ENCODE results near the gene SFXN2. TPM values are rescaled to one million over a fixed set of nuclear protein-coding genes. Genes with fewer than 3 reads are reported as not detected.

Gene SFXN2
- total and polyA plus RNA-seq, 9 donors: 6.2 to 31.2 (median 15.4) TPM

- H3K4me1 ChIP-seq (ENCODE audit: insufficient read depth): peaks cover 4% of the 10 kb centered on the region
- no peaks in the 10 kb centered on the region for H3K36me3 ChIP-seq
- H3K27me3 ChIP-seq: no peaks in the 10 kb centered on the region
- 1 to 2% (median 1%) methylated on average over 9 of the region's 9 CpGs for WGBS, 3 donors
- TF ChIP-seq EP300 (IDR thresholded peaks at IDR 0.05): no peak
- no peak for TF ChIP-seq POLR2A (IDR thresholded peaks at IDR 0.05)
- no peak for TF ChIP-seq CTCF (IDR thresholded peaks at IDR 0.05)
- peak overlapping the region; percentile 11 to 41 for H3K27ac ChIP-seq
- intact Hi-C loops (cut with DNase I): no loop called here
- peak in 2 of 5 donors; percentile 28 to 51 for DNase-seq
- no peaks in the 10 kb centered on the region for H3K9me3 ChIP-seq
- peak overlapping the region; percentile 81 for H3K4me3 ChIP-seq
These were observed 30.1 kb downstream of the SFXN2 start for GRCh38 chr10:102744374-102745051.

DNA sequence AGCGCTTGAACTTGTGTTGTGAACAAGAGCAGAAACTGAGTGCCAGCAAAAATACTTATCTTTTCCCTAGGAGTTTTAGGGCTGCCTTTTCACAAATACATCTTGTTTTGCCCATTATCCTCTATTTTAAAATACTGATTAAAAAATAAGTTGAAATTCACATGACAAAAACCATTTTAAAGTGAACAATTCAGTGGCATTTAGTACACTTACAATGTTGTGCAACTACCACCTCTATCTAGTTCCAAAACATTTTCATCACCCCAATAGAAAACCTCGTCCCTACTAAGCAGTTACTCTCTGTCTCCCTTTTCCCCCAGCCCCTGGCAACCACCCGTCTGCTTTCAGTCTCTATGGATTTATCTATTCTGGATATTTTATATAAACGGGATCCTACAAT, 30.7 kb downstream of the SFXN2 start:
- no peak for TF ChIP-seq CTCF (IDR thresholded peaks at IDR 0.05)
- no peak for TF ChIP-seq EP300 (IDR thresholded peaks at IDR 0.05)
- no peak for TF ChIP-seq POLR2A (IDR thresholded peaks at IDR 0.05)
- Histone ChIP-seq H3K9me3 (no peaks in the 10 kb centered on the region), H3K4me3 (peak overlapping the region; percentile 81), H3K36me3 (no peaks in the 10 kb centered on the region), H3K4me1 (ENCODE audit: insufficient read depth) (peaks cover 4% of the 10 kb centered on the region), H3K27ac (no peak overlapping the region), H3K27me3 (no peaks in the 10 kb centered on the region)
- intact Hi-C loops (cut with DNase I): no loop called here
- 24 to 39% (median 34%) methylated on average over 4 of the region's 4 CpGs for WGBS, 3 donors
- no peak for DNase-seq

DNA sequence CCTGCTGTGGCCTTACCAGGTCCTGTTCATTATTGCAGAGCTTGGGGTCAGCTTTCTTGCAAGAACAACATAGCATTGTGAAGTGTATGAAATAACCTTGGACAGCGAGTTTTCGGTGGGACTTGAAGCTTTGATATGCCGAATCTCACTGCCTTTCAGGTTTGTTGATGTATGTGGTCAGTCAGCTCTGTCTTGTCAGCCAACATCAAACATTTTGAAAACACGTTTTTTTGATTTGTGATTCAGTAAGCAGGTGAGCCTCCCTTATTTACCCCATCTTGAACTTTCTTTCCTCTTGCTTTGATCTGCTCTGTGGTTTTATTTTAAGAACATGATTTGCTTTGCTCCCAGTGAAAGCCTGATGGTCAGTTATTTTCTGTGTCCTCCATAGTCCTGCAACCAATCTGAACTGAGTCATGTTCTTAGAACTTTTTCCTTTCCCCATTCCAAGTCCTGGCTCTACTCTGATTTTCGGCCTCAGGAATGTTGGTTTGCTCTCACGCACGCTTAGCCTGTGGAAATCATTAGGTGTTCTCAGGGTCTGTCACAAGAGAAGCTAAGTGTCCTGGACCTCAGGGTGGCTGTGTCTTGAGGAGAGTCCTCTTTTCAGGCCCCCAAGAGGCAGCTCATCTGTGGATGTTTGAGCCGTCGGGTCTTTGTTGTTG, 38.0 kb downstream of the SFXN2 start:
- Histone ChIP-seq H3K4me3 (no peak overlapping the region), H3K9me3 (no peaks in the 10 kb centered on the region), H3K27me3 (no peaks in the 10 kb centered on the region), H3K36me3 (no peaks in the 10 kb centered on the region), H3K4me1 (ENCODE audit: insufficient read depth) (peaks cover 12% of the 10 kb centered on the region), H3K27ac (peak overlapping the region; percentile 43 to 53)
- DNase-seq: peak in 3 of 5 donors; percentile 9 to 49 (median 10)
- intact Hi-C loops (cut with DNase I): loop anchor here in 1 of 4 donors (5.0 kb wide), 1 partner anchor 65 kb away; no protein-coding TSS in a partner anchor
- TF ChIP-seq POLR2A (IDR thresholded peaks at IDR 0.05) (no peak), EP300 (IDR thresholded peaks at IDR 0.05) (peak; percentile 6), CTCF (IDR thresholded peaks at IDR 0.05) (no peak)
- 51 to 60% (median 51%) methylated on average over 9 of the region's 9 CpGs for WGBS, 3 donors

DNA sequence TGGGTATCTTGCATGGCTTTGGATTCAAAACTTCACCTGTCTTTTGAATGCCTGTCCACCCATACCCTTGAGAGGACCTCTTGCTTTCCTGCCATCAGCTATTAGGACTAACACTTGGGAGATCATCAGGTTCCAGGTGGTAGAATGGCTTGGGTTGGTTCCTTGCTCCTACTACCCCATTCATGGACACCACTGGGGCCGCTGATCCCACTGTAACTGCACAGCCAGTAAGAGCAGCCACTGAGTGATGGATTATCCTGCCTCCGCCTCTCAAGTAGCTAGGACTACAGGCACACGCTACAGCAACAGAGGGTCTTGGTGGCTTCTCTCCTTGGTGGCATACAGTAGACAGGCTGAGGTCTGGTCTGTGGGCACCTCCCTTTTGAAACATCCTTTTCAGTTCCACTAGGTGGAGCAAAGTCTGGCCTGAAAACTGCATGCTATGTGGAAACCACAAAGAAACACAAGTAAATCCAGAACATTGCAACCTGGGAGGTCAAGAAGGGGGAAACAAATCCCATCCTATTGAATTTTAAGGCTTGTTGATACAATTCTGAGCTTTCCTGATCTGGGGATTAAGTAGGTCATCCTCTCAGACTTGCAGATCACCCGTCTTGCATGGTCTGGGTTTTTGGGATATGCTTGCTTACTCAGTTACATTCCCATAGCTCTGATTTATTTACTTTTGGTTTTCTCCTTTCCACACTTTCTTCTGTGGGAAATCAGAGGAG, 38.7 kb downstream of the SFXN2 start:
- H3K27me3 ChIP-seq: no peaks in the 10 kb centered on the region
- no peaks in the 10 kb centered on the region for H3K9me3 ChIP-seq
- peak in 3 of 5 donors; percentile 27 to 47 (median 38) for DNase-seq
- TF ChIP-seq CTCF (IDR thresholded peaks at IDR 0.05): peak in 2 of 3 donors; percentile 53 to 54
- TF ChIP-seq EP300 (IDR thresholded peaks at IDR 0.05): no peak
- whole genome bisulfite sequencing, 3 donors: 67 to 72% (median 68%) methylated on average over 4 of the region's 4 CpGs
- intact Hi-C loops (cut with DNase I): loop anchor here in 1 of 4 donors (5.0 kb wide), 1 partner anchor 64 kb away; no protein-coding TSS in a partner anchor
- peaks cover 12% of the 10 kb centered on the region for H3K4me1 ChIP-seq (ENCODE audit: insufficient read depth)
- H3K4me3 ChIP-seq: no peak overlapping the region
- no peaks in the 10 kb centered on the region for H3K36me3 ChIP-seq
- H3K27ac ChIP-seq: peak overlapping the region; percentile 43 to 53

All from ovary (tissue), 9 donors.